AG04450 (cell line): ENCODE results near the gene STAT3. TPM values are rescaled to one million over a fixed set of nuclear protein-coding genes. Genes with fewer than 3 reads are reported as not detected.
"Not testable (repeated sequence)": the region's sequence is repeated elsewhere in the genome, so short reads cannot be mapped to it uniquely, and the experiment has no call there.

Experiments used
- CTCF ChIA-PET: fragments of 300-600, 350-600 bp; formaldehyde crosslinking; extraction: SDS; loops from one replicate; lab custom pipeline; 2022; ENCODE audit warnings: antibody characterized with exemption, inconsistent platforms; lab: Charles Lee
- POLR2A ChIA-PET: fragments of 350-600 bp; formaldehyde crosslinking; extraction: SDS; loops from one replicate; lab custom pipeline; 2021; ENCODE audit warnings: antibody characterized with exemption, inconsistent platforms; lab: Yijun Ruan, JAX
- DNase-seq: peaks from one replicate; pipeline ENCODE4 v3.0.0-alpha.2; 2011; ENCODE audit warnings: low read depth, low spot score
- H3K27ac ChIP-seq: one replicate; pipeline ENCODE4 v1.5.1; 2012; ENCODE audit warnings: low read depth, low read length, control low read depth
- H3K27me3 ChIP-seq: one replicate; pipeline ENCODE4 v1.6.0; 2012; ENCODE audit warnings: low read length; ENCODE audit not compliant: control insufficient read depth, insufficient read depth
- H3K4me3 ChIP-seq: 2 replicates; pipeline ENCODE4 v1.5.1; 2011; ENCODE audit warnings: mild to moderate bottlenecking, low read depth, low read length, control low read depth
- H3K9me3 ChIP-seq: 2 replicates; pipeline ENCODE4 v1.5.1; 2012; ENCODE audit warnings: low read length; ENCODE audit not compliant: control insufficient read depth, insufficient read depth
- polyA plus RNA-seq: library from polyadenylated mRNA; depleted of rRNA; stranded (reverse); fragments of >200 nt; gene quantifications from 2 replicates; pipeline ENCODE4 v1.2.3, GENCODE V29; 2011; rRNA removed
- TF ChIP-seq, protein P1 (sequence below): IDR thresholded peaks from 2 replicates; pipeline ENCODE4 v1.5.1; 2011; ENCODE audit warnings: low read depth, low read length, control low read depth, inconsistent platforms

Gene STAT3
- polyA plus RNA-seq, 1 experiment: 77.1 TPM

- Histone ChIP-seq H3K4me3 (no peak overlapping the region), H3K27me3 (no peaks in the 10 kb centered on the region), H3K9me3 (no peaks in the 10 kb centered on the region), H3K27ac (peak overlapping the region; percentile 88)
- POLR2A ChIA-PET: interaction anchor here (1.2 kb wide), 1 partner anchor 8 kb away, joined by 5 read pairs; no protein-coding TSS in a partner anchor
- TF ChIP-seq, protein P1, sequence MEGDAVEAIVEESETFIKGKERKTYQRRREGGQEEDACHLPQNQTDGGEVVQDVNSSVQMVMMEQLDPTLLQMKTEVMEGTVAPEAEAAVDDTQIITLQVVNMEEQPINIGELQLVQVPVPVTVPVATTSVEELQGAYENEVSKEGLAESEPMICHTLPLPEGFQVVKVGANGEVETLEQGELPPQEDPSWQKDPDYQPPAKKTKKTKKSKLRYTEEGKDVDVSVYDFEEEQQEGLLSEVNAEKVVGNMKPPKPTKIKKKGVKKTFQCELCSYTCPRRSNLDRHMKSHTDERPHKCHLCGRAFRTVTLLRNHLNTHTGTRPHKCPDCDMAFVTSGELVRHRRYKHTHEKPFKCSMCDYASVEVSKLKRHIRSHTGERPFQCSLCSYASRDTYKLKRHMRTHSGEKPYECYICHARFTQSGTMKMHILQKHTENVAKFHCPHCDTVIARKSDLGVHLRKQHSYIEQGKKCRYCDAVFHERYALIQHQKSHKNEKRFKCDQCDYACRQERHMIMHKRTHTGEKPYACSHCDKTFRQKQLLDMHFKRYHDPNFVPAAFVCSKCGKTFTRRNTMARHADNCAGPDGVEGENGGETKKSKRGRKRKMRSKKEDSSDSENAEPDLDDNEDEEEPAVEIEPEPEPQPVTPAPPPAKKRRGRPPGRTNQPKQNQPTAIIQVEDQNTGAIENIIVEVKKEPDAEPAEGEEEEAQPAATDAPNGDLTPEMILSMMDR: no peak
- peak; percentile 88 for DNase-seq
- CTCF ChIA-PET: interaction anchor here (0.7 kb wide), 1 partner anchor 35 kb away, joined by 3 read pairs; no protein-coding TSS in a partner anchor
Measured at GRCh38 chr17:42266918-42267766, 121.1 kb downstream of the STAT3 start.

GRCh38 chr17:42266462-42266861, 121.8 kb downstream of the STAT3 start:
- CTCF ChIA-PET: no interaction called here
- no peaks in the 10 kb centered on the region for H3K27me3 ChIP-seq

DNA sequence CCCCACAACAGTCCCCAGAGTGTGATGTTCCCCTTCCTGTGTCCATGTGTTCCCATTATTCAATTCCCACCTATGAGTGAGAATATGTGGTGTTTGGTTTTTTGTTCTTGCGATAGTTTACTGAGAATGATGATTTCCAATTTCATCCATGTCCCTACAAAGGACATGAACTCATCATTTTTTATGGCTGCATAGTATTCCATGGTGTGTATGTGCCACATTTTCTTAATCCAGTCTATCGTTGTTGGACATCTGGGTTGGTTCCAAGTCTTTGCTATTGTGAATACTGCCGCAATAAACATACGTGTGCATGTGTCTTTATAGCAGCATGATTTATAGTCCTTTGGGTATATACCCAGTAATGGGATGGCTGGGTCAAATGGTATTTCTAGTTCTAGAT, 123.9 kb downstream of the STAT3 start:
- H3K27ac ChIP-seq, DNase-seq: not testable (repeated sequence)

More at GRCh38 chr17:42266462-42266861, 121.8 kb downstream of the STAT3 start:
- no peaks in the 10 kb centered on the region for H3K9me3 ChIP-seq
- peak overlapping the region; percentile 88 for H3K27ac ChIP-seq
- no peak overlapping the region for H3K4me3 ChIP-seq
- POLR2A ChIA-PET: interaction anchor here (1.2 kb wide), 1 partner anchor 9 kb away, joined by 5 read pairs; no protein-coding TSS in a partner anchor
- TF ChIP-seq, protein P1: no peak
- DNase-seq: no peak

More for the DNA sequence above, 123.9 kb downstream of the STAT3 start:
- not testable (repeated sequence) for H3K9me3 ChIP-seq, H3K4me3 ChIP-seq, H3K27me3 ChIP-seq
- ChIA-PET CTCF (interaction anchor here (1.5 kb wide), 1 partner anchor 42 kb away, joined by 6 read pairs; no protein-coding TSS in a partner anchor), POLR2A (interaction anchor here (0.6 to 0.7 kb wide), 2 partner anchors 66 to 704 kb away, joined by 4 read pairs; no protein-coding TSS in a partner anchor)

Other genes with a start within 250 kb of the STAT3 start
- 134 and 163 TPM in 2 replicates for gene RAB5C, start 233.5 kb downstream of the STAT3 start, polyA plus RNA-seq
- gene KCNH4, start 207.3 kb downstream of the STAT3 start, polyA plus RNA-seq: 0.01 and 0.02 TPM in 2 replicates
- gene HCRT, start 203.0 kb downstream of the STAT3 start, polyA plus RNA-seq: not detected in 2 replicates
- gene GHDC, start 193.9 kb downstream of the STAT3 start, polyA plus RNA-seq: 5.1 and 7.0 TPM in 2 replicates
- gene STAT5B, start 112.1 kb downstream of the STAT3 start, polyA plus RNA-seq: 31.5 and 34.0 TPM in 2 replicates
- 3.9 and 5.3 TPM in 2 replicates for gene STAT5A, start 99.9 kb downstream of the STAT3 start, polyA plus RNA-seq
- gene CAVIN1, start 34.8 kb upstream of the STAT3 start, polyA plus RNA-seq: 326 and 390 TPM in 2 replicates
- gene ATP6V0A1, start 70.4 kb upstream of the STAT3 start, polyA plus RNA-seq: 22.3 and 30.8 TPM in 2 replicates
- gene NAGLU, start 147.8 kb upstream of the STAT3 start, polyA plus RNA-seq: 11.9 and 17.2 TPM in 2 replicates
- gene HSD17B1, start 164.5 kb upstream of the STAT3 start, polyA plus RNA-seq: 0.87 and 1.4 TPM in 2 replicates
- gene COASY, start 173.7 kb upstream of the STAT3 start, polyA plus RNA-seq: 29.4 and 36.8 TPM in 2 replicates
- gene MLX, start 178.7 kb upstream of the STAT3 start, polyA plus RNA-seq: 35.4 and 38.2 TPM in 2 replicates
- gene PSMC3IP, start 189.3 kb upstream of the STAT3 start, polyA plus RNA-seq: 3.0 and 5.1 TPM in 2 replicates
- 27.5 and 32.7 TPM in 2 replicates for gene RETREG3, start 220.9 kb upstream of the STAT3 start, polyA plus RNA-seq
- gene TUBG1, start 221.2 kb upstream of the STAT3 start, polyA plus RNA-seq: 28.4 and 36.3 TPM in 2 replicates